22Rv1 (cell line): Measurements from ENCODE around the gene COLEC12.

Source experiments
- ZFX ChIP-seq: fragments of 450-650 bp; IDR thresholded peaks from 2 replicates; pipeline ENCODE4 v1.6.1; 2017; ENCODE audit warnings: antibody characterized with exemption, borderline replicate concordance
- TF ChIP-seq, protein P1 (sequence below): fragments of 450-650 bp; IDR thresholded peaks from 2 replicates; pipeline ENCODE4 v1.5.1; 2017; ENCODE audit warnings: mild to moderate bottlenecking

DNA sequence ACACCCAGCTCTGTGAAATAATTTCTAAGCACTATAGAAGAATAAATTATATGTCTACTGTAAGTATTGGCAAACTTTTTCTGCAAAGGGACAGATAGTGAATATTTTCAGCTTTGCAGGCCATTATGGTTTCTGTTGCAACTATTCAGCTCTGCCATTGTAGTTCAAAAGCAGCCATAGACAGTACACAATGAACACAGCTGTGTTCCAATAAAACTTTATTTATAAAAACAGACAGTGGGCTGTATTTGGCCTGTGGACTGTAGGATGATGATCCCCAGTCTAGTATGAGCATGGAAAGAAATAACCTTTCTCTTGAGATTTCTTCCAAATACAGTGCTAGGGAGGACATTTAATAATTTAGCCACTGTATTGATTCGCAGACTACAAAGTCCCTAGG, 197.5 kb downstream of the COLEC12 start:
- TF ChIP-seq, protein P1, sequence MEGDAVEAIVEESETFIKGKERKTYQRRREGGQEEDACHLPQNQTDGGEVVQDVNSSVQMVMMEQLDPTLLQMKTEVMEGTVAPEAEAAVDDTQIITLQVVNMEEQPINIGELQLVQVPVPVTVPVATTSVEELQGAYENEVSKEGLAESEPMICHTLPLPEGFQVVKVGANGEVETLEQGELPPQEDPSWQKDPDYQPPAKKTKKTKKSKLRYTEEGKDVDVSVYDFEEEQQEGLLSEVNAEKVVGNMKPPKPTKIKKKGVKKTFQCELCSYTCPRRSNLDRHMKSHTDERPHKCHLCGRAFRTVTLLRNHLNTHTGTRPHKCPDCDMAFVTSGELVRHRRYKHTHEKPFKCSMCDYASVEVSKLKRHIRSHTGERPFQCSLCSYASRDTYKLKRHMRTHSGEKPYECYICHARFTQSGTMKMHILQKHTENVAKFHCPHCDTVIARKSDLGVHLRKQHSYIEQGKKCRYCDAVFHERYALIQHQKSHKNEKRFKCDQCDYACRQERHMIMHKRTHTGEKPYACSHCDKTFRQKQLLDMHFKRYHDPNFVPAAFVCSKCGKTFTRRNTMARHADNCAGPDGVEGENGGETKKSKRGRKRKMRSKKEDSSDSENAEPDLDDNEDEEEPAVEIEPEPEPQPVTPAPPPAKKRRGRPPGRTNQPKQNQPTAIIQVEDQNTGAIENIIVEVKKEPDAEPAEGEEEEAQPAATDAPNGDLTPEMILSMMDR = no peak
- TF ChIP-seq ZFX = no peak
